Esophagus squamous epithelium (tissue), 4 donors: ENCODE results near the gene ZNF324.

ENCODE experiments used
- CTCF ChIP-seq, 6 experiments: fragments of 450-650 bp in 4 of 6; fragments of 200-600 bp in 2 of 6; sonication (generic) in 2 of 6; IDR thresholded peaks; one replicate each; pipeline ENCODE4 v1.5.1; 2016 to 2019; ENCODE audit warnings: antibody characterized with exemption in 6 of 6, mild to moderate bottlenecking in 4 of 6, moderate library complexity in 4 of 6
- POLR2A ChIP-seq, 4 donors: fragments of 450-650 bp; IDR thresholded peaks; one replicate each; pipeline ENCODE4 v1.6.1; 2017; ENCODE audit warnings: antibody characterized with exemption in 4 of 4, mild to moderate bottlenecking in 4 of 4, moderate library complexity in 3 of 4

GRCh38 chr19:58509731-58510083, 42.8 kb downstream of the ZNF324 start:
- TF ChIP-seq CTCF (IDR thresholded peaks at IDR 0.05) (no peak), POLR2A (IDR thresholded peaks at IDR 0.05) (no peak)
